ENCODE data around the gene ZCCHC10. TPM values are rescaled to one million over a fixed set of nuclear protein-coding genes. Genes with fewer than 3 reads are reported as not detected.
A peak's percentile ranks its signal among the peaks of the same experiment; 100 is the strongest.
"Not testable (repeated sequence)": the region's sequence is repeated elsewhere in the genome, so short reads cannot be mapped to it uniquely, and the experiment has no call there.

Gene ZCCHC10
- total RNA-seq, 1 experiment from 2014 or later: 15.6 TPM

DNA sequence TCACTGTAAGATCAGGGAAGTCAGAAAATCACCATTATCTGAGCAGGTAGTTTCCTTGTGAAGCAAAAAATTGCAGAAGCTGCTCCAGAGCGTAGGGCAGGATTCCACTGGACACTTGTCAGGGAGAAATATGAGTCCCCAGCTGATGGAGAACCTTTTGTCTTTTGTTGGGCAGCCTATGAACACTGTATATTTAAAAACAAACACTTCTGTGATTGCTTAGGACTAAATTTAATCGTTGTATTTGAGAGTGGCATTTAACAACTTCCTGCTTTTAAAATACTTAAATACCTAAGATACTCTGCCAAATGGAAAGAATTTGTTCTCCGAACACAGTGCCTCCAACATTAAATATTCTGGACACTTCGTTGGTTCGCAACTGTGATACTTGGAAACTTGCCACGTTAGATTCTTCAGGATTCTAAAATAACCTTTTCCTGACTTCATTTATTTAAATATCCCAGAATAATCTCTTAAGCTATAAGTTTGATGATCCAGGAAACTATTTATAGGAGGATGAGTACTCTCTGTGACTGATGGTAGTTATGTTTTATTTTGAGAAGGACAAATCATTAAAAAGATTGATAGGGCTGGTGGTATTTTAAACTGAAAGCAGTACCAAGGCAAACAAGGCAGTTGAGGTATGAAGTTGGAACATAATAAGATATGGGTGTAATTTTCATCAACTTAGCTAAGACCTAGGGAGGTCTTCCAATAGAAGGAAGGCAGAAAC is 22.8 kb upstream of the ZCCHC10 start:
- in situ Hi-C loops (cut with HindIII; ENCODE audit: low pct_unique_long_range_greater_than_20kb, low sequenced_read_pairs): no loop called here
- DNase-seq (ENCODE audit: low read depth): peak; percentile 55

DNA sequence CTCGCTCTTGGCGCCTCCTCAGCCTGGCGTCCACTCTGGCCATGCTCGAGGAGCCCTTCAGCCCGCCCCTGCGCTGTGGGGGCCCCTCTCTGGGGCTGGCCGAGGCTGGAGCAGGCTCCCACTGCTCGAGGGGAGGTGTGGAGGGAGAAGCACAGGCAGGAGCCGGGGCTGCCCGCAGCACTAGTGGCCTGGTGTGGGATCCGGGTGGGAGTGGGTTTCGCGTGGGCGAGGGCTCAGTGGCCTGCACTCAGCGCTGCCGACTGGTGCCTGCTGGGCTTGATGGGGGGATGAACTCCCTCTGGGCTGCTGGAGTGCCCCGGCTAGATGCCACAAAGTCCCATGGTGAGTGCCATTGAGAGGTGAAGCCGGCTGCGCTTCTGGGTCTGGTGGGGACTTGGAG is 21.1 kb upstream of the ZCCHC10 start:
- in situ Hi-C loops (cut with HindIII; ENCODE audit: low pct_unique_long_range_greater_than_20kb, low sequenced_read_pairs): no loop called here
- no peak for DNase-seq (ENCODE audit: low read depth)

DNA sequence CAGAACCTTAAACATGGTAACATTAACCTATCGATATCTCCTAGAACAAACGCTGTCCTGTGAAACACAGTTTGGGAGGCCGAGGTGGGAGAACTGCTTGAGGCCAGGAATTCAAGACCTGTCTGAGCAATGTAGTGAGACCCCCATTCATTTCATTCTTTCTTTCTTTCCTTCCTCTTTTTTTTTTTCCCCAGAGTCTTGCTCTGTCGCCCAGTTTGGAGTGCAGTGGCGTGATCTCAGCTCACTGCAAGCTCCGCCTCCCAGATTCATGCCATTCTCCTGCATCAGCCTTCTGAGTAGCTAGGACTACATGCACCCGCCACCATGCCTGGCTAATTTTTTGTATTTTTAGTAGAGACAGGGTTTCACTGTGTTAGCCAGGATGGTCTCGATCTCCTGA is 20.2 kb upstream of the ZCCHC10 start:
- in situ Hi-C loops (cut with HindIII; ENCODE audit: low pct_unique_long_range_greater_than_20kb, low sequenced_read_pairs); DNase-seq (ENCODE audit: low read depth): not testable (repeated sequence)

GRCh38 chr5:133041910-133042309 is 15.6 kb upstream of the ZCCHC10 start:
- in situ Hi-C loops (cut with HindIII; ENCODE audit: low pct_unique_long_range_greater_than_20kb, low sequenced_read_pairs): no loop called here
- DNase-seq (ENCODE audit: low read depth): no peak

- DNase-seq (ENCODE audit: low read depth): no peak
Measured at GRCh38 chr5:133041157-133041784, 14.9 kb upstream of the ZCCHC10 start.

GRCh38 chr5:133036677-133037076 is 10.3 kb upstream of the ZCCHC10 start:
- DNase-seq (ENCODE audit: low read depth); in situ Hi-C loops (cut with HindIII; ENCODE audit: low pct_unique_long_range_greater_than_20kb, low sequenced_read_pairs): not testable (repeated sequence)

More at GRCh38 chr5:133041157-133041784, 14.9 kb upstream of the ZCCHC10 start:
- in situ Hi-C loops (cut with HindIII; ENCODE audit: low pct_unique_long_range_greater_than_20kb, low sequenced_read_pairs): no loop called here

GRCh38 chr5:133035224-133035623 is 8.9 kb upstream of the ZCCHC10 start:
- DNase-seq (ENCODE audit: low read depth): no peak
- in situ Hi-C loops (cut with HindIII; ENCODE audit: low pct_unique_long_range_greater_than_20kb, low sequenced_read_pairs): no loop called here

DNA sequence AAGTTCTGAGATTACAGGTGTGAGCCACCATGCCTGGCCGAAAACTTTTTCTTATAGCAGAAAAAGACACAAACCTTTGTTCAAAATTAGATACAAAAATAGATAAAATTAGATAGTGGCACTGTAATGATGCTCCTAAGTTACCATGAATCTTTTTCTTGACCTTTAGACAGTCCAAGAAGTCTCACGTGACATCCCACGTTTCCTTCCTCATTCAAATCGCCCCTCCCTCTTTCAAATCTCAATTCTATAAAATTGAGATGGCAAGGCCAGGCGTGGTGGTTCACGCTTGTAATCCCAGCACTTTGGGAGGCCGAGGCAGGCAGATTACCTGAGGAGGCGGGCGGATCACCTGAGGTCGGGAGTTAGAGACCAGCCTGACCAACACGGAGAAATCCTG is 7.7 kb upstream of the ZCCHC10 start:
- in situ Hi-C loops (cut with HindIII; ENCODE audit: low pct_unique_long_range_greater_than_20kb, low sequenced_read_pairs): no loop called here
- no peak for DNase-seq (ENCODE audit: low read depth)

- in situ Hi-C loops (cut with HindIII; ENCODE audit: low pct_unique_long_range_greater_than_20kb, low sequenced_read_pairs): no loop called here
- DNase-seq (ENCODE audit: low read depth): no peak
Measured at GRCh38 chr5:133032852-133033742, 6.7 kb upstream of the ZCCHC10 start.

GRCh38 chr5:133030343-133031005 is 4.1 kb upstream of the ZCCHC10 start:
- in situ Hi-C loops (cut with HindIII; ENCODE audit: low pct_unique_long_range_greater_than_20kb, low sequenced_read_pairs): no loop called here

GRCh38 chr5:133029416-133029815 is 3.1 kb upstream of the ZCCHC10 start:
- DNase-seq (ENCODE audit: low read depth): no peak
- in situ Hi-C loops (cut with HindIII; ENCODE audit: low pct_unique_long_range_greater_than_20kb, low sequenced_read_pairs): no loop called here

More at GRCh38 chr5:133030343-133031005, 4.1 kb upstream of the ZCCHC10 start:
- DNase-seq (ENCODE audit: low read depth): no peak

DNA sequence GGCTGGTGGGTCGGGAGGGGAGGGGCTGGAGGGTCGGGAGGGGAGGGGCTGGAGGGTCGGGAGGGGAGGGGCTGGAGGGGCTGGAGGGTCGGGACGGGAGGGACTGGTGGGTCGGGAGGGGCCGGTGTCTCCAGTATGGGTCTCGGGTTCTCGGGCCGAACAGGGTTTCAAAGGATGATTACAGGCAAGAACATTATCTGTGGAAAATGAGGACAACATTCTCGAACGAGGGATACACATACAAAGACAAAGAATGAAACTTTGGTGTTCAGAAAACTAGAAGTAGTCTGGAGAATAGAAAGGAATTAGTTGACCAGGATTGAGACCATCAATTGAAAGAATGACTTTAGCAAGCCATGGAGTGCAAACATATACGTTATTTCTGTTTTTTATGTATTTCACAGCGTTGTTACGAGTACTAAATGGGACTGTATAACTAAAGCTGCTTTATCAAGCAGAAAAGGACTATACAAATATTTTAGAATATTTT is 360 bp upstream of the ZCCHC10 start:
- in situ Hi-C loops (cut with HindIII; ENCODE audit: low pct_unique_long_range_greater_than_20kb, low sequenced_read_pairs): no loop called here
- DNase-seq (ENCODE audit: low read depth): no peak

- DNase-seq (ENCODE audit: low read depth); in situ Hi-C loops (cut with HindIII; ENCODE audit: low pct_unique_long_range_greater_than_20kb, low sequenced_read_pairs): not testable (repeated sequence)
Measured at GRCh38 chr5:133019471-133019870, 6.9 kb downstream of the ZCCHC10 start.

- in situ Hi-C loops (cut with HindIII; ENCODE audit: low pct_unique_long_range_greater_than_20kb, low sequenced_read_pairs): no loop called here
Measured at GRCh38 chr5:133017964-133018363, 8.4 kb downstream of the ZCCHC10 start.

GRCh38 chr5:133015466-133015865 is 10.9 kb downstream of the ZCCHC10 start:
- in situ Hi-C loops (cut with HindIII; ENCODE audit: low pct_unique_long_range_greater_than_20kb, low sequenced_read_pairs): no loop called here
- DNase-seq (ENCODE audit: low read depth): no peak

More at GRCh38 chr5:133017964-133018363, 8.4 kb downstream of the ZCCHC10 start:
- no peak for DNase-seq (ENCODE audit: low read depth)

GRCh38 chr5:133008455-133008854 is 17.9 kb downstream of the ZCCHC10 start:
- DNase-seq (ENCODE audit: low read depth); in situ Hi-C loops (cut with HindIII; ENCODE audit: low pct_unique_long_range_greater_than_20kb, low sequenced_read_pairs): not testable (repeated sequence)

GRCh38 chr5:133006653-133007052 is 19.7 kb downstream of the ZCCHC10 start:
- in situ Hi-C loops (cut with HindIII; ENCODE audit: low pct_unique_long_range_greater_than_20kb, low sequenced_read_pairs): no loop called here
- DNase-seq (ENCODE audit: low read depth): no peak

- no peak for DNase-seq (ENCODE audit: low read depth)
- in situ Hi-C loops (cut with HindIII; ENCODE audit: low pct_unique_long_range_greater_than_20kb, low sequenced_read_pairs): no loop called here
Measured at GRCh38 chr5:132999246-132999645, 27.1 kb downstream of the ZCCHC10 start.

Data from Caki2 (cell line).